Subcutaneous abdominal adipose tissue (tissue), 5 donors: ENCODE data around the gene ADRM1.

Source experiments
- H3K27ac ChIP-seq: one replicate; pipeline ENCODE4 v1.7.0; 2013; ENCODE audit warnings: low read depth, mild to moderate bottlenecking, inconsistent platforms, low read length, moderate library complexity
- H3K27me3 ChIP-seq, 5 donors: one replicate each; pipeline ENCODE4 v1.7.0; 2013; ENCODE audit warnings: low read length in 5 of 5, inconsistent platforms in 1 of 5; ENCODE audit not compliant: control insufficient read depth in 5 of 5, insufficient read depth in 4 of 5
- H3K36me3 ChIP-seq, 5 donors: one replicate each; pipeline ENCODE4 v1.7.0; 2013; ENCODE audit warnings: low read length in 5 of 5; ENCODE audit not compliant: control insufficient read depth in 5 of 5, insufficient read depth in 5 of 5
- H3K4me1 ChIP-seq, 5 donors: one replicate each; pipeline ENCODE4 v1.7.0; 2013; ENCODE audit warnings: low read length in 5 of 5, mild to moderate bottlenecking in 3 of 5, moderate library complexity in 1 of 5; ENCODE audit not compliant: control insufficient read depth in 5 of 5, insufficient read depth in 5 of 5
- H3K4me3 ChIP-seq, 5 donors: one replicate each; pipeline ENCODE4 v1.7.0; 2013; ENCODE audit warnings: low read length in 5 of 5, low read depth in 1 of 5
- H3K9ac ChIP-seq, 5 donors: one replicate each; pipeline ENCODE4 v1.7.0; 2013; ENCODE audit warnings: low read length in 5 of 5, mild to moderate bottlenecking in 4 of 5, moderate library complexity in 3 of 5
- H3K9me3 ChIP-seq, 5 donors: one replicate each; pipeline ENCODE4 v1.7.0; 2013; ENCODE audit warnings: low read length in 5 of 5; ENCODE audit not compliant: control insufficient read depth in 5 of 5
- donor health status: healthy.
- donor health status: healthy.
- donor health status: healthy.
- donor health status: healthy.
- donor health status: healthy.

ADRM1 gene

DNA sequence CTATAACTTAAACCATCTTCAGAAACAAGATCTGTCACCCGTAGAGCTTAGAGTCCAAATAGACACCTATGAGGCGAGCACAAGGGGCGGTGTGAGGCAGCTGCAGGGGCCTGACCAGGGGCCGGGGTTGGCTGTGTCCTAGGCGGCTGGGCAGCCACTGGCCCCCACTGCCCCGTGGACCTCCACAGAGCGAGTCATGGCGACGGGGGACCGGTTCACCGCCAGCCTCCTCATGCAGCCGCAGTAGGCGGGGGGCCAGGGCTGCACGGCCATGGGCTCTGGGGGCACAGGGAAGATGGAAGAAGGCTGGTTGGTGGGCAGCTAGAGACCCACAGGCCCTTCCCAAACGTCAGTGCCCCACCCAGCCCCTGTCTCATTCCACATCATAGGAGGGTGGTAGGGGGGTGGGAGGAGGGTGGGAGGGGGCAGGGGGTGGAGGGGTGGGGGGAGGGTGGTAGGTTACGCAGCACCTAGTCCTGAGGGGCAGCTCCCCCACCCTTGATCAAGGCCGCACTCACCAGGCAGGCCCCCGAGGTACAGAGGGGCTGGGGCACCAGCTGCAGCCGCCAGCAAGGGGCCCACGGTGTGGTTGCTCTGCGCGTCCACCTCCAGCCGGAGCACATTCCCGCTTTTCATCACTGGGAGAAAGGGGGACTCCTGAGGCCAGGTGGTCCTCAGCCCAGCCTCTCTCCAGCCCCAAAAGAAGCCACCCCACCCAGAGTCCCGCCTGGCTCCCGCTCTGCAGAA, 6.6 kb downstream of the ADRM1 start:
- H3K27me3 ChIP-seq: no peaks in the 10 kb centered on the region
- H3K27ac ChIP-seq: no peak overlapping the region
- H3K4me3 ChIP-seq: no peak overlapping the region
- H3K9ac ChIP-seq: no peak overlapping the region
- peaks cover 1 to 18% (median 16%) of the 10 kb centered on the region in 5 donors for H3K4me1 ChIP-seq
- no peaks in the 10 kb centered on the region for H3K9me3 ChIP-seq
- H3K36me3 ChIP-seq: peaks cover 0 to 95% (median 78%) of the 10 kb centered on the region in 5 donors

DNA sequence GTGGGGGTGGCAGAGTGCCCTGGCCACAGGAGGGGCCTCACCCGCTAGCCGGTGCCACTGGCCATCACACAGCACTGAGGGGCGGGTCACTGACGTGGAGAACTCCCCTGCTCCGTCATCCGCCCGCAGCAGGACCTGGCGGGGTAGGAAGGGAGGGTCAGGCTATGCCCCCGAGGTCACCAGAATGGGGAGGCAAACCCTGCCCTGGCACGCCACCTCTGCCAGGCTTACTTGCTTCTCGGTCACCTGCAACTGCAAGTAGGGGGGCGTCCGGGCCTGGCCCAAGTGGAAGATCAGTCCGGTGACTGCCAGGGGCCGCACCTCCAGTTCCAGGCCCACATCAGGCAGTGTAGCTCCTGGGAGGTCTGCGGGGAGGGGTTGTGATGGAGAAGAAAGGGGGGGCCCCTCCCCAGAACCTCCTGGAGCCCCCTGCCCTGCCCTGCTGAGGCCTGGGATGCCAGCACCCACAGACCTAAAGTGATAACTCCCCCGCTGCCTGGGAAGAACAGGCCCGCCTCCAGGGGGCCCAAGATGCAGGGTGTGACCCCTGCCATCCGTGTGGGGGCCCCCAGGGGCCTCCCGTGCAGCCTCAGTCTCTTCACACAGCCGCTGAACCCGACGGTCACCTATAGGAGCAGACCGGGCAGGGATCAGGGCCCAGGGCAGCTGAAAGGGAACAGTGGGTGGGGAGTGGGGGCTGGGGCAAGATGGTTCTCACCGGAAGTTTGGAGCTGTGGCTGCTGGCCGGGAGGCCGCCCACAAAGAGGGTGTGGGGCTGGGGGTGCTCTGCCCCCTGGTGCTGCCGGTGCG, 7.4 kb downstream of the ADRM1 start:
- H3K4me3 ChIP-seq: no peak overlapping the region
- H3K36me3 ChIP-seq: peaks cover 0 to 95% (median 79%) of the 10 kb centered on the region in 5 donors
- H3K4me1 ChIP-seq: peaks cover 0 to 10% (median 8%) of the 10 kb centered on the region in 5 donors
- no peak overlapping the region for H3K9ac ChIP-seq
- H3K27me3 ChIP-seq: no peaks in the 10 kb centered on the region
- H3K9me3 ChIP-seq: no peaks in the 10 kb centered on the region
- H3K27ac ChIP-seq: no peak overlapping the region

DNA sequence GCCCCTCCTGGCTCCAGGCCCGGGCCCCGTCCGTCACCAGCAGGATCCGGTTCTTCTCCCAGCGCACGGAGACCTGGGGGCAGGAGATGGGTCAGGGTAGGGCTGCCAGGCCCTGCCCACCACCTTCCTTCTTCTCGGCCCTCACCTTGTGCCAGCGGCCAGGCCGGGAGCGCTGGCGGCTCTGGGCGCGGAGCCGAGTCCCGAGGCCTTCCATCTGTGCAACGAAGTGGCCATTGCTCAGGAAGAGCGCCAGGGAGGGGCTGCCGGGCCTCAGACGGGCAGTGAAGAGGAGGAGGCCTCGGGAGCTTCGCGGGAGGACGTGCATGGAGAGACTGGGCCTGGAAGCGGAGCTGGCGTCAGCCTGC, 7.9 kb downstream of the ADRM1 start:
- no peaks in the 10 kb centered on the region for H3K9me3 ChIP-seq
- no peak overlapping the region for H3K27ac ChIP-seq
- H3K36me3 ChIP-seq: peaks cover 0 to 95% (median 78%) of the 10 kb centered on the region in 5 donors
- H3K9ac ChIP-seq: no peak overlapping the region
- peaks cover 0 to 4% (median 3%) of the 10 kb centered on the region in 5 donors for H3K4me1 ChIP-seq
- no peaks in the 10 kb centered on the region for H3K27me3 ChIP-seq
- no peak overlapping the region for H3K4me3 ChIP-seq

DNA sequence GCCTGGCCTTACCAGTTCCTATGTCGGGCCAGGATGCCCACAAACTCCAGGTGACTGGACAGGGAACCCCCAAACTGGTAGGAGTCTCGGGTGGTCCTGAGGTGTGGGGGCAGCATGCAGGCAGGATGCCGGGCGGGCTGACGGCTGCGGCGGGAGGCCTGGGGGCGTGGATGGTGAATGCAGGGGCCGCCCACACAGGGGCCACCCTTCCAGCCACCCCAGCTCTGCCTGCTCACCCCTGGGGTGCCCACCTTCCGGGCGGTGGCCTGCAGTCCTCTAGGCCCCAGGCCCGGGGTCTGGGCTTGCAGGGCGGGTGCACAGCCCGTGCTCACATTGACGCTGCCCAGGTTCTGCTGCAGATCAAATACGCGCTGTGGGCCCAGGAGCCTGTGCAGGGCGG, 8.4 kb downstream of the ADRM1 start:
- Histone ChIP-seq H3K4me3 (no peak overlapping the region), H3K36me3 (peaks cover 0 to 95% (median 78%) of the 10 kb centered on the region in 5 donors), H3K27me3 (no peaks in the 10 kb centered on the region)

DNA sequence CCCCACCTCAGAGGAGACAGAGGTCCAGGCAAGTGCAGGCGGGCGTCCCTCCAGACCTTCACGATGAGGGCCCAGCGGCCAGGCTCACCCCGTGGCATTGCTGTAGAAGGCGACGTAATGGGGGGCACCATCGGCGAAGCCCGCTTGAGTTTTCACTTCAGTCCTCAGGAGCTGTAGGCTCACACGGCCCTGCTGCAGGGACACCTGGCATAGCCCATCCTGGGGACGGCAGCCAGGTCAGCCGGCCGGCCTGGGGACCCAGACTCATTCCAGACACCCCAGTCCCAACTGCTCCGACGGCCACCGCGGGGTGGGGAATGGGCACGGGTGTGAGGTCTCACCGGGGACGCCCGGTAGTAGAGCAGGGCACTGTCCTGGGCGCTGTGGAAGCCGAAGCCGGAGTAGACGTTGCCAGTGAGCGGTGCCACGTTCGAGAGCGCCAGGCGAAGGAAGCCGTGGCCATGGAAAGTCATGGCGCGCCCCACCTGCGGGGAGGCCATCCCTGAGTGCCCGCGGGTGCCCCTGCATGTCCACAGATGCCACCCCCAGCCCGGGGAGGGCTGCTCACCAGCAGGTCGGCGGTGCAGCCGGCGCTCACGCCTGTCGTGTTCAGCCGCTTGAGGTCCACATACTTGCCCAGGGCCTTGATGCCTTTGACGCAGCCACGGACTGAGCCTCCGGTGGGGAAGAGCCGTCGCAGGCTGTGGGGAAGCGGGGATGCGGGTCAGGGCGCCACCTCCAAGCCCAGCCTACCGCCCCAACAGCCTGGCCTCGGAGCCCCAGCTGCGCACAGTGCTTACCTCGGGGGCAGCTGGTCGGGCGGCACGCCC, 9.2 kb downstream of the ADRM1 start:
- H3K36me3 ChIP-seq: peaks cover 0 to 95% (median 77%) of the 10 kb centered on the region in 5 donors
- no peaks in the 10 kb centered on the region for H3K4me1 ChIP-seq
- no peak overlapping the region for H3K27ac ChIP-seq
- H3K4me3 ChIP-seq: no peak overlapping the region
- no peaks in the 10 kb centered on the region for H3K9me3 ChIP-seq
- H3K27me3 ChIP-seq: no peaks in the 10 kb centered on the region
- H3K9ac ChIP-seq: no peak overlapping the region

More for the DNA sequence above, 8.4 kb downstream of the ADRM1 start:
- H3K9me3 ChIP-seq: no peaks in the 10 kb centered on the region
- H3K4me1 ChIP-seq: no peaks in the 10 kb centered on the region
- no peak overlapping the region for H3K27ac ChIP-seq
- H3K9ac ChIP-seq: no peak overlapping the region

DNA sequence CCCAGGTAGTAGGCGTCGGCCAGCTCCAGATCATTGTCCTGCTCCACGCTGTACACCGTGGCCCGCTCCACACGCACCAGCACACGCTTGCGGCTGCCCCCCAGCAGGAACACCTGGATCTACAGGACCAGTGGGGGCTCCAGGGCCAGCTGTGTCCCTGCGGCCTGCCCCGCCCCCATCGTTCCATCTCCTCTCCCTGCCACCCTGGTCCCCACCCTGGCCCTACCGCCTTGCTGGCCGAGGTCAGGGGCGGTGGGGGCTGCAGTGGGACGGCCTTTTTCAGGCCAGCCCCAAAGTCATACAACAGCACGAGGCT, 9.8 kb downstream of the ADRM1 start:
- no peak overlapping the region for H3K9ac ChIP-seq
- H3K9me3 ChIP-seq: no peaks in the 10 kb centered on the region
- H3K27me3 ChIP-seq: no peaks in the 10 kb centered on the region
- no peak overlapping the region for H3K4me3 ChIP-seq
- peaks cover 0 to 95% (median 77%) of the 10 kb centered on the region in 5 donors for H3K36me3 ChIP-seq
- no peaks in the 10 kb centered on the region for H3K4me1 ChIP-seq
- no peak overlapping the region for H3K27ac ChIP-seq

DNA sequence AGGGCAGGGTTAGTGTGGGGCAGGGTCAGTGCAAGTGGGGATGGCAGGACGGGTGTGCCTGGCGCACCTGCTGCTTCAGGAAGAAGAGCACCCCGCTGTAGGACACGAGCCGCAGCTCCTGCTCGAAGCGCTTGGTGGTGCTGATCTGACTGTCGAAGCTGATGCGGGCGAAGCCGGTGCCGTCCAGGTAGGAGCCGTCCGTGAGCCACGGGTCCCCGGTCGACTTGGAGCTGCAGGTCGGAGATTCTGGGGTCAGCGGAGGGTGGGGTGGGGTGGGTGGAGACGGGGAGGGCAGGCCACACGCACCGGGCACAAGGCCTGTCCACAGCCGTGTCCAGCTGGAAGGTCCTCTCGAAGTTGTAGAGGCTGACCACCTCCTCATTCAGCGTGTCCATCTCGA, 10.2 kb downstream of the ADRM1 start:
- peaks cover 0 to 92% (median 73%) of the 10 kb centered on the region in 5 donors for H3K36me3 ChIP-seq

DNA sequence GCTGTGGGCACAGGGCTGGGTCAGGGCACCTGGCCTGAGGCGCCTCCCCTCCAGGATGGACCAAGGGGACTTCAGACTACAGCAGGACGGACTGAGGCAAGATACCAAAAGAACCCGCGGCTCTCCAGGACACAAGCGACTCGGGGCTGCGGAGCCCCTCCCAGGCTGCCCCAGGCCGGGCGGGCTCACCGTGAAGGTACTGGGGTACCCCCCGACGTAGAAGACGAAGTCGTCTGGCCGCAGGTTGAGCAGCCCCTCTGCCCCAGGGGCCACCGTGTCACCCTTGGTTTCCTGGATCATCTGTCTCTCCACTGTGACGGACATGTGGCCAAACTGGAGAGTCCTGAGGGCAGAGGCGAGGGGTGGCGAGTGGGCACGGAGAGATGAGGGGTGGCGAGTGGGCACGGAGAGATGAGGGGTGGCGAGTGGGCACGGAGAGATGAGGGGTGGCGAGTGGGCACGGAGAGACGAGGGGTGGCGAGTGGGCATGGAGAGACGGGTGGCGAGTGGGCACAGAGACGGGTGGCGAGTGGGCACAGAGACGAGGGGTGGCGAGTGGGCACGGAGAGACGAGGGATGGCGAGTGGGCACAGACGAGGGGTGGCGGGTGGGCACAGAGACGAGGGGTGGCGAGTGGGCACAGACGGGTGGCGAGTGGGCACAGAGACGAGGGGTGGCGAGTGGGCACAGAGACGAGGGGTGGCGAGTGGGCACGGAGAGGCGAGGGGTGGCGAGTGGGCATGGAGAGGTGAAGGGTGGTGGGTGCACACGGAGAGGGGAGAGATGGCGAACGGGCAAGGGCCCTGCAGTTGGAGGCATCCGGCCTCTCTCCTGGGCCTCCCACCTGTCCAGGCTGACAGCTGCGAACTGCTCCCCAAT, 10.9 kb downstream of the ADRM1 start:
- no peak overlapping the region for H3K9ac ChIP-seq
- H3K27ac ChIP-seq: no peak overlapping the region
- no peaks in the 10 kb centered on the region for H3K27me3 ChIP-seq
- no peak overlapping the region for H3K4me3 ChIP-seq
- no peaks in the 10 kb centered on the region for H3K9me3 ChIP-seq
- peaks cover 0 to 89% (median 66%) of the 10 kb centered on the region in 5 donors for H3K36me3 ChIP-seq
- peaks cover 0 to under 1% (median 0%) of the 10 kb centered on the region in 5 donors for H3K4me1 ChIP-seq

More for the DNA sequence above, 10.2 kb downstream of the ADRM1 start:
- H3K27me3 ChIP-seq: no peaks in the 10 kb centered on the region
- no peak overlapping the region for H3K9ac ChIP-seq
- H3K27ac ChIP-seq: no peak overlapping the region
- no peaks in the 10 kb centered on the region for H3K9me3 ChIP-seq
- H3K4me1 ChIP-seq: no peaks in the 10 kb centered on the region
- H3K4me3 ChIP-seq: no peak overlapping the region

DNA sequence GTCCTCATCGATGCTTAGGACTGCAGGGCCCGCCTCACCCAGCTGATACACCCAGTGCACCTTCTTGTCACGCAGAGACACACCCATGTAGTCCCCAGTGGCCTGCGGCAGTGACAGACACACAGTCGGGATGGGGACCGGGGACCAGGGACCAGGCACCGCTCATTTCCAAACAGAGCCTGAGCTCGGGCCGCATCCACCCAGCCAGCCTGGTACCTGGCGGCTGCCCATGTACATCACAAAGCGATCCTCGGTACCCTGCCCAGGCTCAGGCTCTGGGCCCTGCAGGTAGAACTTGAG, 11.5 kb downstream of the ADRM1 start:
- no peak overlapping the region for H3K9ac ChIP-seq
- H3K27me3 ChIP-seq: no peaks in the 10 kb centered on the region
- H3K27ac ChIP-seq: no peak overlapping the region
- H3K36me3 ChIP-seq: peaks cover 0 to 89% (median 62%) of the 10 kb centered on the region in 5 donors
- H3K9me3 ChIP-seq: no peaks in the 10 kb centered on the region
- H3K4me3 ChIP-seq: no peak overlapping the region
- peaks cover 0 to 6% (median 4%) of the 10 kb centered on the region in 5 donors for H3K4me1 ChIP-seq
